H1 (cell line): ENCODE results near the gene INPP4B. TPM values are rescaled to one million over a fixed set of nuclear protein-coding genes. Genes with fewer than 3 reads are reported as not detected.

Experiments used
- CTCF ChIA-PET: fragments of 300-600 bp; sonication (Branson Sonifier 250); formaldehyde crosslinking; loops from one replicate; lab custom pipeline; 2021; ENCODE audit not compliant: partially characterized antibody; lab: Charles Lee
- POLR2A ChIA-PET: fragments of 300-600 bp; sonication (Branson Sonifier 250); formaldehyde crosslinking; loops from one replicate; lab custom pipeline; 2021; ENCODE audit warnings: inconsistent platforms; ENCODE audit not compliant: partially characterized antibody; lab: Charles Lee
- DNase-seq, 2 experiments: peaks; one replicate each; pipeline versions ENCODE4 v3.0.0 to v3.0.0-alpha.2; 2010 to 2022; ENCODE audit warnings: low spot score in 2 of 2, low read depth in 1 of 2, mixed read lengths in 1 of 2
- FAIRE-seq: peaks from 2 replicates; lab custom pipeline; 2011; peaks lifted over from hg19 to GRCh38; lab: Jason Lieb, UNC
- H2AFZ ChIP-seq: 2 replicates; pipeline ENCODE4 v1.8.1; 2012; ENCODE audit warnings: low read length, inconsistent platforms
- H2AK5ac ChIP-seq: 2 replicates; pipeline ENCODE4 v1.6.1; 2013; ENCODE audit warnings: low read depth, low read length
- H2BK120ac ChIP-seq: replicated peaks from 2 replicates; pipeline ENCODE3; 2013; ENCODE audit warnings: low read depth, low read length, inconsistent platforms
- H2BK12ac ChIP-seq: 2 replicates; pipeline ENCODE4 v1.6.1; 2013; ENCODE audit warnings: low read depth, low read length
- H2BK15ac ChIP-seq: 2 replicates; pipeline ENCODE4 v1.6.1; 2013; ENCODE audit warnings: low read length
- H2BK20ac ChIP-seq: 2 replicates; pipeline ENCODE4 v1.6.1; 2013; ENCODE audit warnings: low read length
- H2BK5ac ChIP-seq: 2 replicates; pipeline ENCODE4 v1.6.1; 2013; ENCODE audit warnings: low read depth, low read length
- H3K14ac ChIP-seq: 2 replicates; pipeline ENCODE4 v1.6.1; 2013; ENCODE audit warnings: inconsistent platforms; ENCODE audit not compliant: insufficient read length
- H3K18ac ChIP-seq: 2 replicates; pipeline ENCODE4 v1.6.1; 2013; ENCODE audit warnings: low read length; ENCODE audit errors: extremely low read depth
- H3K23ac ChIP-seq: 2 replicates; pipeline ENCODE4 v1.6.1; 2013; ENCODE audit warnings: inconsistent platforms; ENCODE audit not compliant: insufficient read length
- H3K23me2 ChIP-seq: 2 replicates; pipeline ENCODE4 v1.6.1; 2013; ENCODE audit warnings: low read depth, low read length
- H3K27ac ChIP-seq: 2 replicates; pipeline ENCODE4 v1.6.1; 2011; ENCODE audit warnings: low read depth, low read length, inconsistent platforms
- H3K27me3 ChIP-seq, 4 experiments: replicated peaks in 1 of 4; 1 replicate in 1 of 4; 2 replicates in 3 of 4; pipeline versions ENCODE4 v1.6.1 to v1.8.1; 2011 to 2013; ENCODE audit warnings: low read length in 3 of 4, mild to moderate bottlenecking in 3 of 4, inconsistent platforms in 2 of 4, mixed read lengths in 2 of 4, moderate library complexity in 1 of 4; ENCODE audit not compliant: control insufficient read depth in 3 of 4, insufficient read depth in 3 of 4; ENCODE audit errors: extremely low read depth in 1 of 4
- H3K36me3 ChIP-seq, 4 experiments: 2 replicates each; pipeline versions ENCODE4 v1.6.1 to v1.8.1; 2011 to 2013; ENCODE audit warnings: mild to moderate bottlenecking in 4 of 4, low read length in 3 of 4, moderate library complexity in 2 of 4, control low read depth in 1 of 4, inconsistent platforms in 1 of 4; ENCODE audit not compliant: insufficient read depth in 4 of 4, control insufficient read depth in 2 of 4
- H3K4ac ChIP-seq: replicated peaks from 2 replicates; pipeline ENCODE3; 2013; ENCODE audit warnings: low read length, low read depth, mixed read lengths, inconsistent platforms; ENCODE audit not compliant: insufficient read length
- H3K4me1 ChIP-seq, 4 experiments: replicated peaks in 1 of 4; 1 replicate in 1 of 4; 2 replicates in 3 of 4; pipeline versions ENCODE4 v1.6.1 to v1.8.1; 2011 to 2013; ENCODE audit warnings: low read length in 3 of 4, inconsistent platforms in 2 of 4, mixed read lengths in 1 of 4; ENCODE audit not compliant: insufficient read depth in 4 of 4, control insufficient read depth in 3 of 4
- H3K4me2 ChIP-seq, 2 experiments: 2 replicates each; pipeline versions ENCODE4 v1.6.1 to v1.8.1; 2011 to 2013; ENCODE audit warnings: low read depth in 2 of 2, low read length in 2 of 2, control low read depth in 1 of 2, inconsistent platforms in 1 of 2, mild to moderate bottlenecking in 1 of 2; ENCODE audit not compliant: insufficient read depth in 1 of 2
- H3K4me3 ChIP-seq, 4 experiments: fragments of 200-600, 300-600 bp in 1 of 4; sonication (generic), shearing (Covaris generic), sonication (Bioruptor Twin) in 1 of 4; 2 replicates each; pipeline versions ENCODE4 v1.5.1 to v1.8.1; 2011 to 2016; ENCODE audit warnings: low read length in 4 of 4, low read depth in 3 of 4, control low read depth in 2 of 4, inconsistent platforms in 2 of 4, mild to moderate bottlenecking in 2 of 4, mixed read lengths in 1 of 4, moderate library complexity in 1 of 4; ENCODE audit not compliant: insufficient read depth in 2 of 4; ENCODE audit errors: extremely low read depth in 1 of 4
- H3K56ac ChIP-seq: replicated peaks from 2 replicates; pipeline ENCODE3; 2013; ENCODE audit warnings: low read depth, mild to moderate bottlenecking, mixed read lengths, low read length, inconsistent platforms; ENCODE audit not compliant: insufficient read length
- H3K79me1 ChIP-seq: 2 replicates; pipeline ENCODE4 v1.6.1; 2013; ENCODE audit warnings: low read depth, low read length, control low read depth
- H3K79me2 ChIP-seq, 2 experiments: 2 replicates each; pipeline versions ENCODE4 v1.6.1 to v1.8.1; 2012 to 2013; ENCODE audit warnings: low read length in 2 of 2, mild to moderate bottlenecking in 2 of 2, inconsistent platforms in 1 of 2; ENCODE audit not compliant: insufficient read depth in 2 of 2, control insufficient read depth in 1 of 2
- H3K9ac ChIP-seq, 4 experiments: replicated peaks in 1 of 4; 1 replicate in 1 of 4; 2 replicates in 3 of 4; pipeline versions ENCODE4 v1.6.1 to v1.8.1; 2011 to 2013; ENCODE audit warnings: low read depth in 3 of 4, low read length in 3 of 4, control low read depth in 2 of 4, mild to moderate bottlenecking in 2 of 4, moderate library complexity in 2 of 4, inconsistent platforms in 1 of 4; ENCODE audit errors: extremely low read depth in 1 of 4
- H3K9me3 ChIP-seq, 2 experiments: 2 replicates each; pipeline versions ENCODE4 v1.6.1 to v1.8.1; 2012 to 2013; ENCODE audit warnings: mild to moderate bottlenecking in 2 of 2, moderate library complexity in 2 of 2, control low read depth in 1 of 2, inconsistent platforms in 1 of 2, low read depth in 1 of 2, low read length in 1 of 2, mixed read lengths in 1 of 2; ENCODE audit not compliant: insufficient read depth in 2 of 2
- H4K20me1 ChIP-seq, 2 experiments: replicated peaks in 1 of 2; 2 replicates each; pipeline versions ENCODE3 to v1.8.1; 2011 to 2013; ENCODE audit warnings: inconsistent platforms in 2 of 2, low read length in 2 of 2, mild to moderate bottlenecking in 1 of 2; ENCODE audit not compliant: insufficient read depth in 2 of 2, control insufficient read depth in 1 of 2
- H4K5ac ChIP-seq: 2 replicates; pipeline ENCODE4 v1.6.1; 2013; ENCODE audit warnings: low read length, low read depth, mixed read lengths, inconsistent platforms; ENCODE audit not compliant: insufficient read length
- H4K8ac ChIP-seq: 2 replicates; pipeline ENCODE4 v1.8.0; 2013; ENCODE audit warnings: mild to moderate bottlenecking, moderate library complexity, low read length, inconsistent platforms; ENCODE audit not compliant: insufficient read depth; ENCODE audit errors: extremely low read depth
- H4K91ac ChIP-seq: replicated peaks from 2 replicates; pipeline ENCODE3; 2013; ENCODE audit warnings: low read length, mixed read lengths, inconsistent platforms; ENCODE audit not compliant: insufficient read length
- ATF3 ChIP-seq: IDR thresholded peaks from 2 replicates; pipeline ENCODE4 v1.6.1; 2011; ENCODE audit warnings: low read depth, mild to moderate bottlenecking, low read length; ENCODE audit not compliant: insufficient read depth
- BACH1 ChIP-seq: IDR thresholded peaks from 2 replicates; pipeline ENCODE4 v1.6.1; 2012; ENCODE audit warnings: low read length, improper control_type of control experiment
- BCL11A ChIP-seq, 2 experiments: IDR thresholded peaks; one replicate each; pipeline ENCODE4 v1.6.1; 2011; ENCODE audit warnings: low read depth in 2 of 2, low read length in 2 of 2, mild to moderate bottlenecking in 2 of 2
- CBX5 ChIP-seq: fragments of 300-800, 300-1000 bp; sonication (generic); IDR thresholded peaks from 2 replicates; pipeline ENCODE4 v1.7.1; 2016; ENCODE audit warnings: antibody characterized with exemption, low read length, low read depth
- CHD1 ChIP-seq: IDR thresholded peaks from 2 replicates; pipeline ENCODE4 v1.6.1; 2012; ENCODE audit warnings: low read depth, low read length, improper control_type of control experiment
- EP300 ChIP-seq, 2 experiments: IDR thresholded peaks; 1 replicate in 1 of 2; 2 replicates in 1 of 2; pipeline ENCODE4 v1.6.1; 2011 to 2012; ENCODE audit warnings: low read depth in 2 of 2, low read length in 2 of 2, mild to moderate bottlenecking in 2 of 2, borderline replicate concordance in 1 of 2, inconsistent platforms in 1 of 2, moderate library complexity in 1 of 2
- FOSL1 ChIP-seq: IDR thresholded peaks from 2 replicates; pipeline ENCODE4 v1.6.1; 2011; ENCODE audit warnings: mild to moderate bottlenecking, low read depth, low read length, moderate library complexity; ENCODE audit not compliant: insufficient read depth
- HDAC6 ChIP-seq: IDR thresholded peaks from one replicate; pipeline ENCODE4 v1.7.1; 2012; ENCODE audit warnings: low read depth, mild to moderate bottlenecking, inconsistent platforms, low read length, moderate library complexity
- POLR2A ChIP-seq, 2 experiments: IDR thresholded peaks; 1 replicate in 1 of 2; 2 replicates in 1 of 2; pipeline ENCODE4 v1.6.1; 2011; ENCODE audit warnings: low read depth in 2 of 2, low read length in 2 of 2, mild to moderate bottlenecking in 2 of 2; ENCODE audit errors: control extremely low read depth in 1 of 2
- POU5F1 ChIP-seq: IDR thresholded peaks from 2 replicates; pipeline ENCODE4 v1.6.1; 2011; ENCODE audit warnings: low read depth, mild to moderate bottlenecking, low read length, moderate library complexity
- RFX5 ChIP-seq: IDR thresholded peaks from 2 replicates; pipeline ENCODE4 v1.6.1; 2011; ENCODE audit warnings: low read depth, low read length, improper control_type of control experiment, borderline replicate concordance
- RXRA ChIP-seq: IDR thresholded peaks from 2 replicates; pipeline ENCODE4 v1.6.1; 2011; ENCODE audit warnings: low read depth, mild to moderate bottlenecking, low read length, moderate library complexity; ENCODE audit not compliant: insufficient read depth
- SIX5 ChIP-seq: IDR thresholded peaks from 2 replicates; pipeline ENCODE4 v1.6.1; 2011; ENCODE audit warnings: mild to moderate bottlenecking, low read depth, low read length
- SRF ChIP-seq: IDR thresholded peaks from 2 replicates; pipeline ENCODE4 v1.6.1; 2011; ENCODE audit warnings: mild to moderate bottlenecking, low read depth, low read length, moderate library complexity
- TAF1 ChIP-seq: IDR thresholded peaks from 2 replicates; pipeline ENCODE4 v1.6.1; 2011; ENCODE audit warnings: mild to moderate bottlenecking, low read depth, low read length
- TBP ChIP-seq: IDR thresholded peaks from 2 replicates; pipeline ENCODE4 v1.6.1; 2011; ENCODE audit warnings: low read depth, low read length, improper control_type of control experiment
- WGBS, 2 experiments: shearing (Covaris generic) in 1 of 2; methylation state at CpG; one replicate each; pipeline versions ENCODE4 v1.1.6 to v1.1.7; 2013 to 2015; ENCODE audit warnings: low lambda C conversion rate in 2 of 2, mixed read lengths in 2 of 2, inconsistent platforms in 1 of 2, low coverage in 1 of 2, missing lambda C conversion rate in 1 of 2; ENCODE audit not compliant: insufficient replicate concordance in 2 of 2, insufficient coverage in 1 of 2, insufficient read length in 1 of 2; ENCODE audit errors: extremely low coverage in 1 of 2, missing lambda C conversion rate in 1 of 2; 5-methylcytosine and 5-hydroxymethylcytosine counted together
- polyA plus RNA-seq, 7 experiments: library from polyadenylated mRNA; depleted of rRNA in 3 of 7; stranded (reverse) in 5 of 7; unstranded in 2 of 7; fragments of >200 nt in 5 of 7; fragments of 200-250 nt in 2 of 7; gene quantifications; 1 replicate in 5 of 7; 2 replicates in 1 of 7; 4 replicates in 1 of 7; pipeline versions ENCODE4 v1.2.1 to v1.2.3, GENCODE V29; 2011 to 2013; ENCODE audit warnings: missing spikeins in 2 of 7, mixed read lengths in 2 of 7
- total RNA-seq: library from RNA; stranded (reverse); fragmentation: NEBNext Ultra II Directional; extraction: Animal tissue kit (Norgen Biotek cat#: 25700); gene quantifications from 2 replicates; pipeline ENCODE4 v1.2.1, GENCODE V29; 2021

The INPP4B gene
- total and polyA plus RNA-seq, 2 of the 8 experiments (the other 6 are each of a cell fraction or from before 2014, with no cell fraction given) = 0.11 to 0.54 TPM

DNA sequence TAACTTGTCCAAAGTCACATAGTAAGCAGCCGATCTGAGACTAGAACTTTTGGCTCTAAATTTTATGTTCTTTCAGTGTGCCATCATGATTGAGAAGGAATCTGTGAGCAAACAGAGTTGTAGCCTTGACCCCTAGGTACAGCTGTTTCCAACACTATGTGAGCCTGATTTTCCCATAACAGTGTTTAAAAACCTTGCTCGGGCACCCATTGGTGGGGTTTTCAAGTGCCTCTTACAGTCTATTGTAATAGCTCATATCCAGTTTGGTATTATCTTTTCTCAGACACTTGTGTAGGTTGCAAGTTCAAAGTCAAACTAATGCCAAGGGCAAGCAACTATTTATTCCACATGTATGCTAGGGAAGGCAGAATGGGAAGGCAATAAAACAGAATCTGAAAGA lies 467.9 kb downstream of the INPP4B start:
- H3K4me2 ChIP-seq = no peak overlapping the region
- H3K4me1 ChIP-seq = peaks cover 0 to 5% (median 0%) of the 10 kb centered on the region in 4 experiments; a peak in 1 of 7 replicates
- no peaks in the 10 kb centered on the region for H4K20me1 ChIP-seq
- no peak overlapping the region for H3K14ac ChIP-seq
- no peak overlapping the region for H3K56ac ChIP-seq
- H3K27me3 ChIP-seq = no peaks in the 10 kb centered on the region
- no peak overlapping the region for H3K4me3 ChIP-seq
- no peak overlapping the region for H3K4ac ChIP-seq
- FAIRE-seq (no peak), DNase-seq (no peak)
- no peak overlapping the region for H2BK120ac ChIP-seq
- H3K9ac ChIP-seq = no peak overlapping the region
- no peaks in the 10 kb centered on the region for H3K36me3 ChIP-seq
- H3K18ac ChIP-seq = no peak overlapping the region
- CTCF ChIA-PET = no interaction called here
- WGBS, 2 experiments = 97% methylated on average over 2 of the region's 2 CpGs; no CpG with 5 or more reads in 1 of the 2 experiments
- no peak overlapping the region for H3K27ac ChIP-seq
- H3K79me2 ChIP-seq = no peaks in the 10 kb centered on the region
- H2AFZ ChIP-seq = 0 out of 2 replicates have a peak overlapping the region, but pooled peaks have one; percentile 52
- H3K9me3 ChIP-seq = no peaks in the 10 kb centered on the region
- no peak overlapping the region for H4K5ac ChIP-seq
- no peak overlapping the region for H2AK5ac ChIP-seq
- H3K23me2 ChIP-seq = no peaks in the 10 kb centered on the region
- no peak overlapping the region for H2BK20ac ChIP-seq
- H4K8ac ChIP-seq = no peak overlapping the region
- H2BK5ac ChIP-seq = no peak overlapping the region
- no peak overlapping the region for H2BK15ac ChIP-seq
- H3K23ac ChIP-seq = no peak overlapping the region
- no peaks in the 10 kb centered on the region for H3K79me1 ChIP-seq
- POLR2A ChIA-PET = no interaction called here
- no peak overlapping the region for H2BK12ac ChIP-seq
- H4K91ac ChIP-seq = no peak overlapping the region
- TF ChIP-seq BCL11A (IDR thresholded peaks at IDR 0.05; ENCODE audit: low read depth in 2 of 2, low read length in 2 of 2) (no peak), FOSL1 (no peak), TAF1 (no peak), POLR2A (IDR thresholded peaks at IDR 0.05; ENCODE audit: control extremely low read depth in 1 of 2, low read depth in 2 of 2, low read length in 2 of 2) (no peak), POU5F1 (no peak), BACH1 (no peak), TBP (no peak), SRF (no peak), EP300 (IDR thresholded peaks at IDR 0.05; ENCODE audit: borderline replicate concordance in 1 of 2, low read depth in 2 of 2, low read length in 2 of 2) (no peak), RFX5 (no peak), CHD1 (no peak), ATF3 (no peak), SIX5 (no peak), HDAC6 (no peak), RXRA (no peak), CBX5 (no peak)
